ENCODE results near the gene WDR44.

WDR44 gene

DNA sequence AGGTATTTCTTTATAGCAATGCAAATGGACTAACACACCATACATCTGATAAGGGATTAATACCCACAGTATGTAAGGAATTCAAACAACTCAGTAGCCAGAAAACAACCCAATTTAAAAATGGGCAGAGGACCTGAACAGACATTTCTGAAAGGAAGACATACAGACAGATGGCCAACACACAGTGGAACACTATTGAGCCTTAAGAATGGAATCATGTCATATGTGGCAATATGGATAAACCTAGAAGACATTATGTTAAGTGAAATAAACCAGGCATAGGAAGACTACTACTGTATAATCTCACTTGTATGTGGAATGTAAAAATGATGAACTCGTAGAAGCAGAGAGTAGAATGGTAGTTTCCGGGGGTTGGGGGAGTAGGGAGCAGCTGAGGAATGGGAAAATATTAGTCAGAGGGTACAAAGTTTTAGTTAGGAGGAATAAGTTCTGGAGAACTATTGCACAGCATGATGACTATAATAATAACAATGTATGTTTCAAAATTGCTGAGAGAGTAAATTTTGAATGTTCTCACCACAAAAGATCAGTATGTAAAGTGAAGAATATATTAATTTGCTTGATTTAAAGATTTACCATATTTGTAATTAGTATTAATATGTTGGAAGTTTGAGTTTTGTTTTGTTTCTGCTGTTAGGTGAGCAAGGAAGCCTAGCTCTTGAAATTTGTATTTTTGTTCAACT, 25.2 kb downstream of the WDR44 start:
- Mint-ChIP-seq H3K9me3 (no peaks in the 10 kb centered on the region), H3K4me1 (no peaks in the 10 kb centered on the region), H3K4me3 (no peak overlapping the region), H3K27me3 (no peaks in the 10 kb centered on the region), H3K27ac (ENCODE audit: low read depth) (no peak overlapping the region), H3K36me3 (ENCODE audit: insufficient read depth) (peaks cover 6% of the 10 kb centered on the region)
- ATAC-seq (replicated peaks; ENCODE audit: extremely low read depth, poor library complexity, severe bottlenecking), result no peak
- no peak for DNase-seq (ENCODE audit: low spot score in 2 of 2)

DNA sequence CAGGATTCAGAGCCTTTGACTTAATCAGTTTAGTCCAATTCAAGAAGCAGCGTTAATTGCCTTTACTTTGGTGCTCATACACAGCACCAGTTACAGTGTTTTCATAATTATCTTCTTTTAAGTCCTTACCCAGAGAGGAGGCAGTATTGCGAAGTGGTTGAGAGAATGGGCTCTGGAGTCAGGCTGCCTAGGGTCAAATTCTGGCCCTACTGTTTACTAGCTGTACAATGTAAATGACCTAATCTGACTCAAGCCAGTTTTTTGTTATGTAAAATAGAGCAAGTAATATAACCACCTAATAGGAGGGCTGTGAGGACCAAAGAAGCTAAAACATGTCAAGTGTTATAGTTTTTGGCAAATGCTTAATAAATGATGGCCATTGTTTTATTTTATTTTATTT, 27.6 kb downstream of the WDR44 start:
- H3K4me1 Mint-ChIP-seq, result no peaks in the 10 kb centered on the region
- H3K27ac Mint-ChIP-seq (ENCODE audit: low read depth), result no peak overlapping the region
- H3K9me3 Mint-ChIP-seq, result no peaks in the 10 kb centered on the region
- DNase-seq (ENCODE audit: low spot score in 2 of 2), result no peak
- ATAC-seq (replicated peaks; ENCODE audit: extremely low read depth, poor library complexity, severe bottlenecking), result no peak
- H3K27me3 Mint-ChIP-seq, result no peaks in the 10 kb centered on the region
- H3K4me3 Mint-ChIP-seq, result no peak overlapping the region
- H3K36me3 Mint-ChIP-seq (ENCODE audit: insufficient read depth), result peaks cover 8% of the 10 kb centered on the region

DNA sequence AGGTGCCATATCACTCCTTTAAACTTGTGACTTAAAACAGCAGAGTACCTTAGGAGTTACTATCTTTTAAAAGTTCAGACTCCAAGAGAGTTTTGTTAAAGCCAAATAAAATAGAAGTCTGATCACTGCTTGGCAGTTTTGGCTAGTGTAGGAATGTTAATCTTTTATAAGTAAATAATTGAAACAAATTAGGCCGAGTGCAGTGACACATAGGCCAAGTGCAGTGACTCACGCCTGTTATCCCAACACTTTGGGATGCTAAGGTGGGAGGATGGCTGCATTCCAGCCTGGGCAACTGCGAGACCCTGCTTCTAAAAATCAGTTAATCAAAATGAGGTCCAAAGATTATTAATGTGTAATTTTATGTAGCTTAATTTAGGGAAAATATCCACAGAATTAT, 37.2 kb downstream of the WDR44 start:
- H3K9me3 Mint-ChIP-seq, result no peaks in the 10 kb centered on the region
- H3K27me3 Mint-ChIP-seq, result no peaks in the 10 kb centered on the region
- no peak overlapping the region for H3K27ac Mint-ChIP-seq (ENCODE audit: low read depth)
- H3K36me3 Mint-ChIP-seq (ENCODE audit: insufficient read depth), result peaks cover 10% of the 10 kb centered on the region
- no peak for ATAC-seq (replicated peaks; ENCODE audit: extremely low read depth, poor library complexity, severe bottlenecking)
- no peaks in the 10 kb centered on the region for H3K4me1 Mint-ChIP-seq
- no peak for DNase-seq (ENCODE audit: low spot score in 2 of 2)
- no peak overlapping the region for H3K4me3 Mint-ChIP-seq

DNA sequence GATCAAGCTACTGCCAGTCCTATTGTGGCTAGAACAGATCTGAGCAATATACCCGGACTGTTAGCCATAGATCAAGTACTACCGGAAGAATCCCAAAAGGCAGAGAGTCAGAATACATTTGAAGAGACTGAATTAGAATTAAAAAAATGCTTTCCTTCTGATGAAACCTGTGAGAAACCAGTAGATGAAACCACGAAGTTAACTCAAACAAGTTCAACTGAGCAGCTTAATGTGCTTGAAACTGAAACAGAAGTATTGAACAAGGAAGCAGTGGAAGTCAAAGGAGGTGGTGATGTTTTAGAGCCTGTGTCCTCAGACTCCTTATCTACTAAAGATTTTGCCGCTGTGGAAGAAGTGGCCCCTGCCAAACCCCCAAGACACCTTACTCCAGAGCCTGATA, 46.8 kb downstream of the WDR44 start:
- H3K4me1 Mint-ChIP-seq, result peaks cover 8% of the 10 kb centered on the region
- ATAC-seq (replicated peaks; ENCODE audit: extremely low read depth, poor library complexity, severe bottlenecking), result no peak
- no peak for DNase-seq (ENCODE audit: low spot score in 2 of 2)
- peaks cover 20% of the 10 kb centered on the region for H3K36me3 Mint-ChIP-seq (ENCODE audit: insufficient read depth)
- no peak overlapping the region for H3K4me3 Mint-ChIP-seq
- H3K27ac Mint-ChIP-seq (ENCODE audit: low read depth), result no peak overlapping the region
- no peaks in the 10 kb centered on the region for H3K27me3 Mint-ChIP-seq
- H3K9me3 Mint-ChIP-seq, result no peaks in the 10 kb centered on the region

DNA sequence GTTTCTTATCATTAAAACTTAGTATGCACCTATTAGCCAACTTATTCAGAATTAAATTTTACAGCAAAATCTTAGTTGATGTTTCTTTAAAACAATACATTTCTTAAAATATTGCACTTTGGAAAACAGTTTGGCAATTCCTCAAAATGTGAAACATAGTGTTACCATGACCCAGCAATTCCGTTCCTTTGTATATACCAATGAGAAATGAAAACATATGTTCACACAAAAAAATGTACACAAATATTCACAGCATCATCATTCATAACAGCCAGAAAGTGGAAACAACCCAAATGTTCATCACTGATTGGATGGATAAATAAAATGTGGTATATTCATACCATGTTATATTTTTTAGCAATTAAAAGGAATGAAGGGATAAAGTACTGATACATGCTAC, 50.2 kb downstream of the WDR44 start:
- peaks cover 26% of the 10 kb centered on the region for H3K36me3 Mint-ChIP-seq (ENCODE audit: insufficient read depth)
- H3K4me1 Mint-ChIP-seq, result peaks cover 5% of the 10 kb centered on the region
- H3K27ac Mint-ChIP-seq (ENCODE audit: low read depth), result no peak overlapping the region
- H3K4me3 Mint-ChIP-seq, result no peak overlapping the region
- H3K9me3 Mint-ChIP-seq, result no peaks in the 10 kb centered on the region
- ATAC-seq (replicated peaks; ENCODE audit: extremely low read depth, poor library complexity, severe bottlenecking), result no peak
- no peaks in the 10 kb centered on the region for H3K27me3 Mint-ChIP-seq
- DNase-seq (ENCODE audit: low spot score in 2 of 2), result no peak

DNA sequence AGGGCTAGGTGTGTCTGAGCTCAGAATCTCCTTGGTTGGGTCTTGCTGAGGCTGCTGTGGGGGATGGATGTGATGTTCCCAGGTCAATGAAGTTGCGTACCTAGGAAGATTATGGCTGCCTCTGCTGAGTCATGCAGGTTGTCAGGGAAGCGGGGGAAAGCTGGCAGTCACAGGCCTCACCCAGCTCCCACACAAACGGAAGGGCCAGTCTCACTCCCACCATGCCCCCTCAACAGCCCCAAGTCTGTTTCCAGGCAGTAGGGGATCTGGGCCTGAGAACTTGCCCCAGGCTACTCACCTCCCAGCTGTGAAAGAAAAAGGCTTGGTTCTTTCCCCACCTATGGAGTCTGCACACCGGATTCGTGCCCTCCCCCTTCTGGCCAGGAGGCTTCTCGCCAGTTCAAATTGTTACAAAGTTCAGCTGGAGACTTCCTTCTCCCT, 72.9 kb downstream of the WDR44 start:
- H3K4me3 Mint-ChIP-seq, result no peak overlapping the region
- H3K27me3 Mint-ChIP-seq, result no peaks in the 10 kb centered on the region
- DNase-seq (ENCODE audit: low spot score in 2 of 2), result no peak
- H3K9me3 Mint-ChIP-seq, result no peaks in the 10 kb centered on the region
- ATAC-seq (replicated peaks; ENCODE audit: extremely low read depth, poor library complexity, severe bottlenecking), result no peak
- peaks cover 26% of the 10 kb centered on the region for H3K4me1 Mint-ChIP-seq
- no peak overlapping the region for H3K27ac Mint-ChIP-seq (ENCODE audit: low read depth)
- H3K36me3 Mint-ChIP-seq (ENCODE audit: insufficient read depth), result peaks cover 14% of the 10 kb centered on the region

DNA sequence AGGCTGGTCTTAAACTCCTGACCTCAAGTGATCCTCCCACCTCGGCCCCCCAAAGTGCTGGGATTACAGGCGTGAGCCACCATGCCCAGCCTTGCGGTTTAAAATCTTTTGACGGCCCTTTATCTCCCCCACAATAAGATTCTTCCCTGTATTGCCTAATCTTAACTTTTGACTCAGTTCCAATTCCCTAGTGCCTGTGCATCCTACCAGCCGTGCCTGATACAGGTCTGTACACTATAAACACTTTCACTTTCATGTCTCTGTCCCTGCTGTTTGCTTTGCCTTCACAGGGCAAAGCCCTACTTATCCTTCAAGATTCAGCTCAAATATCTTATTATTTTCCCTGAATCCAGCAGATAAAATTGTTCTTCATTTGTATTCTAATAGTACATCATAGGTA, 74.6 kb downstream of the WDR44 start:
- DNase-seq (ENCODE audit: low spot score in 2 of 2) (no peak), ATAC-seq (replicated peaks; ENCODE audit: extremely low read depth, poor library complexity, severe bottlenecking) (no peak)
- Mint-ChIP-seq H3K36me3 (ENCODE audit: insufficient read depth) (peaks cover 13% of the 10 kb centered on the region), H3K4me1 (peaks cover 26% of the 10 kb centered on the region), H3K27me3 (no peaks in the 10 kb centered on the region), H3K9me3 (no peaks in the 10 kb centered on the region), H3K4me3 (peak overlapping the region; percentile 4), H3K27ac (ENCODE audit: low read depth) (peak overlapping the region; percentile 4)

DNA sequence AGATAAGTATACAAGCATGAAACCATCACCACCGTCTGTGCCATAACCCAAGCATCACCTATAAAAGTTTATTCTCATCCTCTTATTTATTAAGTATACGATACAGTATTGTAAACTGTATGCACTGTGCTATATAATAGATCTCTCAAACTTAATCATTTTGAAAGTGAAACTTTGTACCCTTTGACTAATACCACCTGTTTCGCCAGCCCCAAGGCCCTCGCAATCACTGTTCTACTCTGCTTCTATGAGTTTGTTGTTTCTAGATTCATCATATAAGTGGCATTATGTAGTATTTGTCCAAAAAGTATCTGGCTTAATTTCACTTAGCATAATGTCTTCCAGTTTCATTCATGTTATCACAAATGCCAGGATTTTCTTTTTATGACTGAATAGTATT, 77.7 kb downstream of the WDR44 start:
- no peak for DNase-seq (ENCODE audit: low spot score in 2 of 2)
- peaks cover 12% of the 10 kb centered on the region for H3K36me3 Mint-ChIP-seq (ENCODE audit: insufficient read depth)
- H3K27me3 Mint-ChIP-seq, result no peaks in the 10 kb centered on the region
- no peaks in the 10 kb centered on the region for H3K9me3 Mint-ChIP-seq
- H3K27ac Mint-ChIP-seq (ENCODE audit: low read depth), result peak overlapping the region; percentile 78
- no peak for ATAC-seq (replicated peaks; ENCODE audit: extremely low read depth, poor library complexity, severe bottlenecking)
- H3K4me1 Mint-ChIP-seq, result peaks cover 20% of the 10 kb centered on the region
- H3K4me3 Mint-ChIP-seq, result no peak overlapping the region

DNA sequence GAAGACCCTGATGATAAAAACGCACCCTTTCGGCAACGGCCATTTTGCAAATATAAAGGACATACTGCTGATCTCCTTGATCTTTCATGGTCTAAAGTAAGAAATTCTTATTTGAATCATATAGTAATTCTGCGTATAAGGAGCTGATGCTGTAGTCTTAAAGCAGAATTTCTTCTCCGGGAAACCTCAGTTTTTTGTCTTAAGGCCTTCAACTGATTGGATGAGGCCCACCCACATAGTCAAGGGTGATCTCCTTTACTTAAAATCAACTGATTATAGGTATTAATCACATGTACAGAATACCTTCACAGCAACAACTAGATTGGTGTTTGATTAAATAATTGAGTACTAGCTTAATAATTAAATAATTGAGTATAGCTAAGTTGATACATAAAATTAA, 86.9 kb downstream of the WDR44 start:
- H3K4me3 Mint-ChIP-seq, result no peak overlapping the region
- peaks cover 28% of the 10 kb centered on the region for H3K36me3 Mint-ChIP-seq (ENCODE audit: insufficient read depth)

DNA sequence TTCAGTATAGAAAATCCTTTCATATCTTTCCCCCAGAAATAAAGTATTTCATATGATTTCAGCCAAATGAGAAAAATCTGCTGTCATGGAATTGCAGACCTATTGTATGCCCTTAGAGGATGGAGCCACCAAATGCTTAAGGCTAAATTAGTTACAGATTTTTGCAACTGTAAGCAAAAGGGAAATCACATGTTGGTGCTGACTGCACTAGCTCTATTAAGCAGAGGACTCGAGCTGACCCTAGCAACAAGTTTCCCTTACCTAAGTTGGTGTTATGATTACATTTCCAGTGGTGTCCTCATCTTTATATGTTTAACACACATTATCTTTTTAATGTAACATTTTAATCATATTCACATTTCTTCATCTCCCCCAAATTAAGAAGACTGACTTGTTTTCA, 91.4 kb downstream of the WDR44 start:
- ATAC-seq (replicated peaks; ENCODE audit: extremely low read depth, poor library complexity, severe bottlenecking), result no peak
- no peaks in the 10 kb centered on the region for H3K27me3 Mint-ChIP-seq
- no peak for DNase-seq (ENCODE audit: low spot score in 2 of 2)
- peaks cover 27% of the 10 kb centered on the region for H3K36me3 Mint-ChIP-seq (ENCODE audit: insufficient read depth)
- H3K4me3 Mint-ChIP-seq, result no peak overlapping the region
- no peaks in the 10 kb centered on the region for H3K9me3 Mint-ChIP-seq
- no peaks in the 10 kb centered on the region for H3K4me1 Mint-ChIP-seq
- peak overlapping the region; percentile 49 for H3K27ac Mint-ChIP-seq (ENCODE audit: low read depth)

More for the DNA sequence above, 86.9 kb downstream of the WDR44 start:
- Mint-ChIP-seq H3K27ac (ENCODE audit: low read depth) (no peak overlapping the region), H3K9me3 (no peaks in the 10 kb centered on the region), H3K4me1 (no peaks in the 10 kb centered on the region), H3K27me3 (no peaks in the 10 kb centered on the region)
- ATAC-seq (replicated peaks; ENCODE audit: extremely low read depth, poor library complexity, severe bottlenecking) (no peak), DNase-seq (ENCODE audit: low spot score in 2 of 2) (no peak)

DNA sequence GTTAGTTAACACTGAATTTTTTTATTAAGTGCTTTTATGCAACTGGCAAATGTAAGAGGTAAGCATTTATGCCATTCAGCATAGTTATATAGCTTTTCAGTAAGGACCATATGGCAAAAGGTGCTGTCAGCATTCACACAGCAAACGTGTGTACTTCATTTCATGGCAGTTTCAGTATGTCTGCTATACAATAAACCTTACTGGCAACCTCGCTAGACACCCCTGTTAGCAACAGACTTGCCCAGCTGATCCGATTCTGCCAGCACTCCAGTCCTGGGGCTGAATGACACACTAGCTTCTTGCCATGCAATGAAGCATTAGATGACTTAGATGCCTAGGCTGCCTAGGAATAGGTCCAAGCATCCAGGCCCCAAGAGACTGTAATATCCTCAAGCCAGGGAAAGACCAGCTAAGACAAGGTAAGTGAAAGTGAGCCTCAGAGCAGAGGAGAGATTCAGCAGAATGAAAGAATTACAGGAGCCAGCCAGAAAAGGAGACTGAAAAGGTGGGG, 102.4 kb downstream of the WDR44 start:
- no peak overlapping the region for H3K27ac Mint-ChIP-seq (ENCODE audit: low read depth)
- H3K27me3 Mint-ChIP-seq, result no peaks in the 10 kb centered on the region
- DNase-seq (ENCODE audit: low spot score in 2 of 2) (no peak), ATAC-seq (replicated peaks; ENCODE audit: extremely low read depth, poor library complexity, severe bottlenecking) (no peak)
- no peaks in the 10 kb centered on the region for H3K4me1 Mint-ChIP-seq
- H3K36me3 Mint-ChIP-seq (ENCODE audit: insufficient read depth), result peaks cover 32% of the 10 kb centered on the region
- no peaks in the 10 kb centered on the region for H3K9me3 Mint-ChIP-seq
- H3K4me3 Mint-ChIP-seq, result no peak overlapping the region

DNA sequence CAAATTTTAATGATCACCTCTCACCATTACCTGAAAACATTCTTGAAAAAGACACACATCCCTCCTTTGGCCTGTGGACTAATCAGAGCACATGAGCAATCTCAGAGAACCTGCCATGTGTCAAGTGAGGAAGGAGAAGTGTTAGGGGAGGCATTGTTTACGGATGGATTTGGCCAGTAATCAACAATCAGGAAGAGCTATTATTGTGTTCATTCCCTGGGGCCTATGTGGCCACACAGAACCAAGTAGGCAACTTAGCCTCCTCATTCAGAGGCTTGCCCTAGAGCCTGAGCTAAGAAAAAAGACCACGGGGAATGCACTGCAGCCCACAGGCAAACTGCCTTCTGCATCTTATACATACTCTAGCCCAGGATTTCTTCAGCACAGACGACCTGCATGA, 109.1 kb downstream of the WDR44 start:
- Mint-ChIP-seq H3K27me3 (no peaks in the 10 kb centered on the region), H3K4me1 (peaks cover 4% of the 10 kb centered on the region), H3K4me3 (no peak overlapping the region), H3K27ac (ENCODE audit: low read depth) (no peak overlapping the region), H3K9me3 (no peaks in the 10 kb centered on the region), H3K36me3 (ENCODE audit: insufficient read depth) (peaks cover 9% of the 10 kb centered on the region)
- no peak for ATAC-seq (replicated peaks; ENCODE audit: extremely low read depth, poor library complexity, severe bottlenecking)
- DNase-seq (ENCODE audit: low spot score in 2 of 2), result no peak

DNA sequence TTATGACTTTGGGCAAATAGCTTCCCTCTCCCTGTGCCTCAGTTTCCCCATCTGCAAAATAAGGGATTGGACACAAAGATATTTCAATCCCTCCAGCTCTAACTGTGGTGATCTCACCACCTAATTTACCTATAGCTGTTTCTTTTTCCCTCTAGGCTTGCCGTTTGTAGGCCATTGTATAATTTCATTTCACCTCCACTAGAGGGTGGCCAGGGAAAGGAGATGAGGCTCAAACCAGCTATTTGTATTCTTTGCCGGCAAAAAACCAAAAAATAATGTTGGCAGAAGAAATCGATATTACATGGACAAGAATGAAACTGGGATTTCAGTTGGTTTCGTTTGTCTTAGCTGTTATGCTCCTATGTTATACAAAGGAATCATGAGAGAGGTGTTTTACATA, 113.6 kb downstream of the WDR44 start:
- Mint-ChIP-seq H3K27ac (ENCODE audit: low read depth) (no peak overlapping the region), H3K27me3 (no peaks in the 10 kb centered on the region), H3K36me3 (ENCODE audit: insufficient read depth) (no peaks in the 10 kb centered on the region), H3K4me3 (no peak overlapping the region), H3K4me1 (peaks cover 4% of the 10 kb centered on the region), H3K9me3 (no peaks in the 10 kb centered on the region)
- DNase-seq (ENCODE audit: low spot score in 2 of 2), result peak in 1 of 2 donors; percentile 9
- ATAC-seq (replicated peaks; ENCODE audit: extremely low read depth, poor library complexity, severe bottlenecking), result no peak

All from central memory CD8-positive, alpha-beta T cell (primary cell).